GDM1 (cell line): ENCODE measurements around the gene OR10C1.

Source experiments
- DNase-seq: peaks from one replicate; lab custom pipeline; 2025; lab: John Stamatoyannopoulos, UW

Gene OR10C1

GRCh38 chr6:29477923-29478450, 38.9 kb downstream of the OR10C1 start:
- no peak for DNase-seq

- no peak for DNase-seq
Observed at GRCh38 chr6:29478740-29479139, 39.6 kb downstream of the OR10C1 start.

GRCh38 chr6:29479560-29479959, 40.5 kb downstream of the OR10C1 start:
- no peak for DNase-seq

- DNase-seq, result no peak
Observed at GRCh38 chr6:29483186-29483585, 44.1 kb downstream of the OR10C1 start.

- no peak for DNase-seq
Observed at GRCh38 chr6:29483735-29484134, 44.6 kb downstream of the OR10C1 start.

- DNase-seq, result no peak
Observed at GRCh38 chr6:29486577-29486976, 47.5 kb downstream of the OR10C1 start.

DNA sequence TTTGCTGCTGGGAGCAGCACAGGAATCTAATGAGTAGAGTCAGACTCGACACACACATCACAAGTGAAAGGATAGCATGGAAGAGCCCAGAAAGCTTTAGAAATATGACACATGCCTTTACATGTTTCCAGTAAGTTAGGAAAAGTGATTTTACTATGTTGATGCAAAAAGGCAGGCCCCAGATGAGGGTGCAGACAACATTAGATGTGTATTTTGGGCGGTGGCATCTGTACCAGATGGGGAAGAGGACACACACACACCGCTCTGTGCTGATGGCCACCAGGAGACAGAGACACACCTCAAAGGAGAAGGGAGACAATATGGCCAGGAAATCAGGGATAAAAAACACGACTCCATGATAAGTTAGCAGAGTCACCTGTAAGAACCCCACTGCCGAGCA, 48.0 kb downstream of the OR10C1 start:
- DNase-seq, result no peak

DNA sequence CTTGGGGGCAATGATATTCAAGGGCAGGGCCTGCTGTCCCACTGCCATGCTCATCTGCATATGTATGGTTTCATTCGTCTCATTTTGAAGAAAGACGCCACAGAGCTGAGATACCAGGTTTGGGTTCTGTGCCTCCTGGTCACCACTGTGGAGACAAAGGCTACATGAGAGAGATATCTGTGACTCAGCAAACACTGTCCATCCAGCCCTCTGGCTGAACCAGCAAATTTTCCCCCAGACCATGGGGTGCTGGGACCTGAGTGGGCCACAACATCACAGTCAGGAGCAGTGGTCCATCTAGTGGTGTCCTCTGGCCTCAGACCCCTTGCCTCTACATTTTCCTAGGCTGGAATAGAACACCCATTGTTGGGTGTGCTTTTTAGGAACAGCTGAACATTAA, 48.6 kb downstream of the OR10C1 start, which contains the start of gene MAS1L:
Gene MAS1L, minus strand, starts transcription at position 297 of the 400 bp plus-strand sequence. Its CDS starts 54 bp downstream, at position 243.
- DNase-seq, result no peak

DNA sequence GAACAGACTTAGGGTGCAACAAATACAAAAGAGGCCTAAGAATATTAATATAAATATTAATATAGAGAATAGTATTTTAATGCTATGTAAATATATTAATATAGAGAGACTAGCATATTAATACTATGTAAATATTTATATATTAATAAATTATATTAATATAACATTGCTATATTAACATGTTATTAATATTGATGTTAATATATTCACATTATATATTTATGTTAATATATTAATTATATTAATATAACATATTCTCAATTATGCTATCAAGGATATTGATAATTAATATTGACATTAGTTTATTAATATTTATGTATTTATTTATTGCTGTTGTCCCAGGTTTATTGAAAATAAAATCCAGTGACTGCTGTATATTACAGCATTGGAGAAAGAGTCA, 49.8 kb downstream of the OR10C1 start:
- DNase-seq, result no peak

DNA sequence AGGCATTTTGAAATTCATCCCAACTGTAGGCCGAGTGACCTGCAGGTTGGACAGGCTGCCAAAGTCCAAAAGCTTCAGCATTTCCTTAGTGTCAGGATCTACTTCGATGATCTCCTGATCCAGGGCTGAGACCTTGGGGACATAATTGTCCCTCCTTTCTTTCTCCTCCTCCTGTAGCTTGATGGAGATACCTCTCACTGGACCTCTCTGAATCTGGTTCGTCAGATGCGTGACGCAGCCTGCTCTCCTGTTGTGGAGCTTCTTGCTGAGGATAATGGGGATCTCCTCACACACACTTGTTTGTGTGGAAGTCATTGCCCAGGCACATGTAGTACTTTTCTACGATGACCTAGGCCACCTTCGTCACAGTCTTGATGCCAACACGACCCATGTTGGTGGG, 50.2 kb downstream of the OR10C1 start:
- no peak for DNase-seq

- no peak for DNase-seq
Observed at GRCh38 chr6:29490055-29490454, 50.9 kb downstream of the OR10C1 start.

GRCh38 chr6:29490552-29490951, 51.4 kb downstream of the OR10C1 start:
- peak; percentile 67 for DNase-seq
